Fibroblast of lung (primary cell): Measurements from ENCODE around the gene WDR49. TPM values are rescaled to one million over a fixed set of nuclear protein-coding genes. Genes with fewer than 3 reads are reported as not detected.

Experiments used
- DNase-seq, 2 donors: peaks; one replicate each; pipeline versions ENCODE4 v3.0.0 to v3.0.0-alpha.2; 2010; ENCODE audit warnings: low read depth in 2 of 2
- H2AFZ ChIP-seq: 2 replicates; pipeline ENCODE4 v1.5.1; 2012; ENCODE audit warnings: low read length, control low read depth, inconsistent platforms
- H3K27ac ChIP-seq: 2 replicates; pipeline ENCODE4 v1.5.1; 2011; ENCODE audit warnings: low read length, control low read depth; ENCODE audit not compliant: insufficient read depth
- H3K27me3 ChIP-seq: 2 replicates; pipeline ENCODE4 v1.5.1; 2011; ENCODE audit warnings: mild to moderate bottlenecking, low read length; ENCODE audit not compliant: control insufficient read depth, insufficient read depth
- H3K36me3 ChIP-seq: 2 replicates; pipeline ENCODE4 v1.5.1; 2011; ENCODE audit warnings: low read length; ENCODE audit not compliant: control insufficient read depth, insufficient read depth
- H3K4me1 ChIP-seq: 2 replicates; pipeline ENCODE4 v1.5.1; 2011; ENCODE audit warnings: low read length; ENCODE audit not compliant: control insufficient read depth, insufficient read depth; ENCODE audit errors: extremely low read depth
- H3K4me2 ChIP-seq: 2 replicates; pipeline ENCODE4 v1.5.1; 2011; ENCODE audit warnings: low read length, control low read depth; ENCODE audit not compliant: insufficient read depth; ENCODE audit errors: extremely low read depth
- H3K4me3 ChIP-seq, 4 experiments: fragments of 200-600 bp in 1 of 4; sonication (generic) in 1 of 4; replicated peaks in 1 of 4; 2 replicates each; pipeline ENCODE4 v1.5.1; 2011 to 2016; ENCODE audit warnings: low read length in 4 of 4, low read depth in 3 of 4, mild to moderate bottlenecking in 3 of 4, control low read depth in 2 of 4, inconsistent platforms in 1 of 4, mixed read lengths in 1 of 4; ENCODE audit not compliant: insufficient read depth in 1 of 4; ENCODE audit errors: control extremely low read depth in 1 of 4
- H3K79me2 ChIP-seq: 2 replicates; pipeline ENCODE4 v1.5.1; 2012; ENCODE audit warnings: mild to moderate bottlenecking, low read length, inconsistent platforms; ENCODE audit not compliant: control insufficient read depth, insufficient read depth
- H3K9ac ChIP-seq: 2 replicates; pipeline ENCODE4 v1.5.1; 2011; ENCODE audit warnings: mild to moderate bottlenecking, low read length, control low read depth; ENCODE audit not compliant: insufficient read depth
- H3K9me3 ChIP-seq: 2 replicates; pipeline ENCODE4 v1.5.1; 2012; ENCODE audit warnings: low read depth, low read length; ENCODE audit not compliant: control insufficient read depth, insufficient read depth
- H4K20me1 ChIP-seq: 2 replicates; pipeline ENCODE4 v1.5.1; 2011; ENCODE audit warnings: low read length; ENCODE audit not compliant: control insufficient read depth, insufficient read depth; ENCODE audit errors: extremely low read depth
- EZH2 ChIP-seq: IDR thresholded peaks from 2 replicates; pipeline ENCODE4 v1.5.1; 2012; ENCODE audit warnings: low read length, control low read depth, mild to moderate bottlenecking; ENCODE audit errors: missing control alignments
- polyA plus RNA-seq, 2 donors: library from polyadenylated mRNA; depleted of rRNA in 1 of 2; stranded (reverse) in 1 of 2; unstranded in 1 of 2; fragments of >200 nt; gene quantifications; 2 replicates each; pipeline ENCODE4 v1.2.1, GENCODE V29; 2011 to 2012; ENCODE audit warnings: missing spikeins in 1 of 2
- total RNA-seq: library from RNA; depleted of rRNA; stranded (reverse); fragments of >200 nt; gene quantifications from 2 replicates; pipeline ENCODE4 v1.2.1, GENCODE V29; 2014
- TF ChIP-seq, protein P1 (sequence below), 2 donors: IDR thresholded peaks in 1 of 2; conservative IDR thresholded peaks in 1 of 2; 1 replicate in 1 of 2; 2 replicates in 1 of 2; pipeline ENCODE4 v1.5.1; 2011 to 2012; ENCODE audit warnings: low read length in 2 of 2, control low read depth in 1 of 2, inconsistent platforms in 1 of 2, low read depth in 1 of 2, mild to moderate bottlenecking in 1 of 2

WDR49 gene
- total and polyA plus RNA-seq, 2 donors (not counting 1 experiment from before 2014, with no cell fraction given) = under 0.01 TPM; not detected in 1

GRCh38 chr3:167694121-167694520 lies 40.4 kb upstream of the WDR49 start:
- H3K27me3 ChIP-seq = no peaks in the 10 kb centered on the region
- no peaks in the 10 kb centered on the region for H3K9me3 ChIP-seq
- no peak overlapping the region for H3K4me3 ChIP-seq
- no peaks in the 10 kb centered on the region for H3K79me2 ChIP-seq
- no peak overlapping the region for H3K27ac ChIP-seq
- TF ChIP-seq, protein P1, sequence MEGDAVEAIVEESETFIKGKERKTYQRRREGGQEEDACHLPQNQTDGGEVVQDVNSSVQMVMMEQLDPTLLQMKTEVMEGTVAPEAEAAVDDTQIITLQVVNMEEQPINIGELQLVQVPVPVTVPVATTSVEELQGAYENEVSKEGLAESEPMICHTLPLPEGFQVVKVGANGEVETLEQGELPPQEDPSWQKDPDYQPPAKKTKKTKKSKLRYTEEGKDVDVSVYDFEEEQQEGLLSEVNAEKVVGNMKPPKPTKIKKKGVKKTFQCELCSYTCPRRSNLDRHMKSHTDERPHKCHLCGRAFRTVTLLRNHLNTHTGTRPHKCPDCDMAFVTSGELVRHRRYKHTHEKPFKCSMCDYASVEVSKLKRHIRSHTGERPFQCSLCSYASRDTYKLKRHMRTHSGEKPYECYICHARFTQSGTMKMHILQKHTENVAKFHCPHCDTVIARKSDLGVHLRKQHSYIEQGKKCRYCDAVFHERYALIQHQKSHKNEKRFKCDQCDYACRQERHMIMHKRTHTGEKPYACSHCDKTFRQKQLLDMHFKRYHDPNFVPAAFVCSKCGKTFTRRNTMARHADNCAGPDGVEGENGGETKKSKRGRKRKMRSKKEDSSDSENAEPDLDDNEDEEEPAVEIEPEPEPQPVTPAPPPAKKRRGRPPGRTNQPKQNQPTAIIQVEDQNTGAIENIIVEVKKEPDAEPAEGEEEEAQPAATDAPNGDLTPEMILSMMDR (conservative IDR thresholded peaks at IDR 0.05 in 1 of 2, IDR thresholded peaks at IDR 0.05 in 1 of 2; ENCODE audit: low read depth in 1 of 2, low read length in 2 of 2) = no peak
- TF ChIP-seq EZH2 = no peak
- no peak overlapping the region for H2AFZ ChIP-seq
- H3K9ac ChIP-seq = no peak overlapping the region
- no peaks in the 10 kb centered on the region for H4K20me1 ChIP-seq
- no peaks in the 10 kb centered on the region for H3K36me3 ChIP-seq
- no peaks in the 10 kb centered on the region for H3K4me1 ChIP-seq
- H3K4me2 ChIP-seq = no peak overlapping the region
- peak in 1 of 2 donors; percentile 5 for DNase-seq

GRCh38 chr3:167691366-167691765 lies 37.6 kb upstream of the WDR49 start:
- Histone ChIP-seq H3K9ac (no peak overlapping the region), H3K27me3 (no peaks in the 10 kb centered on the region), H3K9me3 (no peaks in the 10 kb centered on the region), H3K36me3 (no peaks in the 10 kb centered on the region), H3K4me2 (no peak overlapping the region), H4K20me1 (no peaks in the 10 kb centered on the region), H3K4me3 (no peak overlapping the region), H3K27ac (no peak overlapping the region), H3K4me1 (no peaks in the 10 kb centered on the region), H2AFZ (no peak overlapping the region), H3K79me2 (no peaks in the 10 kb centered on the region)
- TF ChIP-seq, protein P1 (conservative IDR thresholded peaks at IDR 0.05 in 1 of 2, IDR thresholded peaks at IDR 0.05 in 1 of 2; ENCODE audit: low read depth in 1 of 2, low read length in 2 of 2) = no peak
- no peak for TF ChIP-seq EZH2
- DNase-seq = no peak

GRCh38 chr3:167684388-167684993 lies 30.7 kb upstream of the WDR49 start:
- H3K4me1 ChIP-seq = no peaks in the 10 kb centered on the region
- DNase-seq = peak; percentile 35 to 72
- no peak overlapping the region for H3K4me3 ChIP-seq
- H2AFZ ChIP-seq = no peak overlapping the region
- no peak overlapping the region for H3K27ac ChIP-seq
- H3K79me2 ChIP-seq = no peaks in the 10 kb centered on the region
- TF ChIP-seq EZH2 = no peak
- TF ChIP-seq, protein P1 (conservative IDR thresholded peaks at IDR 0.05 in 1 of 2, IDR thresholded peaks at IDR 0.05 in 1 of 2; ENCODE audit: low read depth in 1 of 2, low read length in 2 of 2) = peak; percentile 49 to 54
- H3K36me3 ChIP-seq = no peaks in the 10 kb centered on the region
- H3K9me3 ChIP-seq = no peaks in the 10 kb centered on the region
- no peaks in the 10 kb centered on the region for H3K27me3 ChIP-seq
- no peak overlapping the region for H3K9ac ChIP-seq
- no peaks in the 10 kb centered on the region for H4K20me1 ChIP-seq
- no peak overlapping the region for H3K4me2 ChIP-seq
